ENCODE measurements around the gene MAPK1IP1L. TPM values are rescaled to one million over a fixed set of nuclear protein-coding genes. Genes with fewer than 3 reads are reported as not detected.

MAPK1IP1L gene
- total RNA-seq, 4 donors from 2014 or later = 25.3 to 54.0 (median 41.9) TPM

- WGBS, 2 donors = 50 to 52% methylated on average over 4 of the region's 4 CpGs
- H3K4me1 ChIP-seq = peaks cover 0 to 8% (median 0%) of the 10 kb centered on the region in 4 donors
- DNase-seq (ENCODE audit: low spot score in 2 of 2) = no peak
These were observed 33.7 kb downstream of the MAPK1IP1L start for GRCh38 chr14:55085060-55085660.

DNA sequence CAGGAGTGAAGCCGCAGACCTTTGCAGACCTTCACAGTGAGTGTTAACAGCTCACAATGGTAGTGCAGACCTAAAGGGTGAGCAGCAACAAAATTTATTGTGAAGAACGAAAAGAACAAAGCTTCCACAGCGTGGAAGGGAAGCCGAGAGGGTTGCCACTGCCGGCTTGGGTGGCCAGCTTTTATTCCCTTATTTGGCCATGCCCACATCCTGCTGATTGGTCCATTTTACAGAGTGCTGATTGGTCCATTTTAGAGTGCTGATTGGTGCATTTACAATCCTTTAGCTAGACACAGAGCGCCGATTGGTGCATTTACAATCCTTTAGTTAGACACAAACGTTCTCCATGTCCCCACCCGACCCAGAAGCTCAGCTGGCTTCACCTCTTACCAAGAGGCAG is 35.5 kb downstream of the MAPK1IP1L start:
- Histone ChIP-seq H3K27ac (no peak overlapping the region), H3K4me1 (peaks cover 0 to 16% (median 0%) of the 10 kb centered on the region in 4 donors), H3K9me3 (no peaks in the 10 kb centered on the region), H3K27me3 (no peaks in the 10 kb centered on the region), H3K36me3 (no peaks in the 10 kb centered on the region), H3K4me3 (no peak overlapping the region)
- WGBS, 2 donors = 88 to 91% methylated on average over 9 of the region's 9 CpGs
- TF ChIP-seq POLR2A (IDR thresholded peaks at IDR 0.05) (no peak), EP300 (IDR thresholded peaks at IDR 0.05) (no peak), CTCF (IDR thresholded peaks at IDR 0.05) (no peak)
- no peak for DNase-seq (ENCODE audit: low spot score in 2 of 2)

More at GRCh38 chr14:55085060-55085660, 33.7 kb downstream of the MAPK1IP1L start:
- Histone ChIP-seq H3K36me3 (no peaks in the 10 kb centered on the region), H3K27ac (no peak overlapping the region), H3K27me3 (no peaks in the 10 kb centered on the region), H3K4me3 (no peak overlapping the region), H3K9me3 (no peaks in the 10 kb centered on the region)
- TF ChIP-seq POLR2A (IDR thresholded peaks at IDR 0.05) = no peak
- TF ChIP-seq CTCF (IDR thresholded peaks at IDR 0.05) = no peak
- no peak for TF ChIP-seq EP300 (IDR thresholded peaks at IDR 0.05)

DNA sequence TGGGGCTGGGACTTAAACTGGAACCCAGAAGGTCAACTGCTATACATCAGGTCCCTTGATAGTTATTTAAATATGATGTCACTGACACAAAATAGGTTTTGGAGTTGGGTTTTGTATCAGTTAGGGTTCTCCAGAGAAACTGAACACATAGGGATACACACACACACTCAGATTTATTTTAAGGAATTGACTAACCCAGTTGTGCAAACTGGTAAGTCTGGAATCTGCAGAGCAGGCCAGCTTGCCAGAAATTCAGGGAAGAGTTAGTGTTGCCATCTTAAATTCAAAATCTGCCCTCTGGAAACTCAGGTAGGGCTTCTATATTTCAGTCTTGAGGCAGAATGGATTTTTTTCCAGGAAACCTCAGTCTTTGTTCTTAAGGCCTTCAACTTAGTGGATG is 36.9 kb downstream of the MAPK1IP1L start:
- Histone ChIP-seq H3K27ac (no peak overlapping the region), H3K9me3 (no peaks in the 10 kb centered on the region), H3K36me3 (no peaks in the 10 kb centered on the region), H3K4me1 (peaks cover 0 to 16% (median 0%) of the 10 kb centered on the region in 4 donors), H3K4me3 (no peak overlapping the region), H3K27me3 (no peaks in the 10 kb centered on the region)
- DNase-seq (ENCODE audit: low spot score in 2 of 2) = no peak
- no peak for TF ChIP-seq CTCF (IDR thresholded peaks at IDR 0.05)
- TF ChIP-seq POLR2A (IDR thresholded peaks at IDR 0.05) = no peak
- TF ChIP-seq EP300 (IDR thresholded peaks at IDR 0.05) = no peak

- 42 to 70% methylated on average over 4 of the region's 4 CpGs for WGBS, 2 donors
These were observed 40.9 kb downstream of the MAPK1IP1L start for GRCh38 chr14:55092341-55092740.

More at GRCh38 chr14:55092341-55092740, 40.9 kb downstream of the MAPK1IP1L start:
- no peak overlapping the region for H3K27ac ChIP-seq
- no peaks in the 10 kb centered on the region for H3K36me3 ChIP-seq
- H3K27me3 ChIP-seq = no peaks in the 10 kb centered on the region
- no peak overlapping the region for H3K4me3 ChIP-seq
- H3K4me1 ChIP-seq = peaks cover 0 to 21% (median under 1%) of the 10 kb centered on the region in 4 donors
- DNase-seq (ENCODE audit: low spot score in 2 of 2) = no peak
- TF ChIP-seq POLR2A (IDR thresholded peaks at IDR 0.05) (no peak), CTCF (IDR thresholded peaks at IDR 0.05) (no peak), EP300 (IDR thresholded peaks at IDR 0.05) (no peak)
- H3K9me3 ChIP-seq = no peaks in the 10 kb centered on the region

All from tibial nerve (tissue), 4 donors.